Raji (cell line): ENCODE data around the gene FHIT.

Source experiments
- POLR2A ChIP-seq: IDR thresholded peaks from 2 replicates; pipeline ENCODE4 v1.6.1; 2011; ENCODE audit warnings: low read depth, low read length, control low read depth; ENCODE audit not compliant: insufficient read depth

FHIT gene

GRCh38 chr3:60017631-60018030 is 1233.6 kb downstream of the FHIT start:
- TF ChIP-seq POLR2A: no peak

- no peak for TF ChIP-seq POLR2A
Measured at GRCh38 chr3:60015032-60015705, 1236.1 kb downstream of the FHIT start.

- no peak for TF ChIP-seq POLR2A
Measured at GRCh38 chr3:60013241-60013640, 1238.0 kb downstream of the FHIT start.

GRCh38 chr3:60011218-60011617 is 1240.0 kb downstream of the FHIT start:
- no peak for TF ChIP-seq POLR2A

- TF ChIP-seq POLR2A: no peak
Measured at GRCh38 chr3:60010781-60011180, 1240.5 kb downstream of the FHIT start.

GRCh38 chr3:60009931-60010478 is 1241.2 kb downstream of the FHIT start:
- no peak for TF ChIP-seq POLR2A

- TF ChIP-seq POLR2A: no peak
Measured at GRCh38 chr3:60001369-60001768, 1249.9 kb downstream of the FHIT start.

- TF ChIP-seq POLR2A: no peak
Measured at GRCh38 chr3:60000311-60001105, 1250.7 kb downstream of the FHIT start.

GRCh38 chr3:59998058-59998457 is 1253.2 kb downstream of the FHIT start:
- no peak for TF ChIP-seq POLR2A

- TF ChIP-seq POLR2A: no peak
Measured at GRCh38 chr3:59997583-59997982, 1253.7 kb downstream of the FHIT start.

- TF ChIP-seq POLR2A: no peak
Measured at GRCh38 chr3:59996056-59996455, 1255.2 kb downstream of the FHIT start.

- no peak for TF ChIP-seq POLR2A
Measured at GRCh38 chr3:59995563-59995962, 1255.7 kb downstream of the FHIT start.

GRCh38 chr3:59994732-59995304 is 1256.4 kb downstream of the FHIT start:
- no peak for TF ChIP-seq POLR2A

- TF ChIP-seq POLR2A: no peak
Measured at GRCh38 chr3:59992578-59992977, 1258.7 kb downstream of the FHIT start.

- TF ChIP-seq POLR2A: no peak
Measured at GRCh38 chr3:59990915-59991314, 1260.3 kb downstream of the FHIT start.

- TF ChIP-seq POLR2A: no peak
Measured at GRCh38 chr3:59982510-59982909, 1268.7 kb downstream of the FHIT start.
